Ishikawa (cell line): ENCODE data around the gene TMEM131.

Source experiments
- CEBPB ChIP-seq: IDR thresholded peaks from 2 replicates; pipeline ENCODE4 v1.6.1; 2012
- CREB1 ChIP-seq: IDR thresholded peaks from 2 replicates; pipeline ENCODE4 v1.6.1; 2012; ENCODE audit warnings: low read depth
- EGR1 ChIP-seq: IDR thresholded peaks from 2 replicates; pipeline ENCODE4 v1.6.1; 2012
- NFIC ChIP-seq: IDR thresholded peaks from 2 replicates; pipeline ENCODE4 v1.6.1; 2012
- RAD21 ChIP-seq: IDR thresholded peaks from 2 replicates; pipeline ENCODE4 v1.6.1; 2012; ENCODE audit warnings: low read depth
- YY1 ChIP-seq: IDR thresholded peaks from 2 replicates; pipeline ENCODE4 v1.6.1; 2012; ENCODE audit warnings: low read depth
- TF ChIP-seq, protein P1 (sequence below): IDR thresholded peaks from 2 replicates; pipeline ENCODE4 v1.6.1; 2012; ENCODE audit warnings: low read depth, mild to moderate bottlenecking

DNA sequence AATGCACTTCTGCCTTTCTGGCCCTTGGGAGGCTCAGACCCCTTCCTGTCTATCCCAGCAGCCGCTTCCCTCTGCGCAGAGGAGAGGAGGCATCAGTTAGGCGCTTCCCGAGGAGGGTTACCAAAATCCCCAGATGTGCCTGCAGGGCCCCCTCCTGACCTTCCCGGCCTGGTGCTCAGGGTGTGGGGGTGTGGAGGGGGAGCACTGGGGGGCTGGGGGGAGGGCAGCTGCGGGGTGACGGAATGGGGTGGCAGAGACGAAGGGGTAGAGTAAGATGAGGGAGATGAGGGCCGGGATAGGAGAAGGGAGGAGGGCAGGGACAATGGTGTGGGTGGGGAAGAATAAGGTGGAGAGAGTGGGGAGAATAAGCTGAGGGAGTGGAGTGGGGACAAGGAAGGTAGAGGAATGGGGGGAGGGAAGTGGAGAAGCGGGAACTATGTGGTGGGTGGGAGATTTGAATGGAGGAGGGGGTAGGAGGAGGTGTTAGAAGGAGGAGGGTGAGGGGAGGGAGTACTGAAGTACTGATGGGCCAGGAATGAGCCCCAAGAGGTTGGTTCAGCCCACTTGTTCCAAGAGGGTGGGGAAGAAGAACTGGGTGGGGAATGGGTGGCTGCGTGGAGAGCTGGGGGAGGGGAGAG, 288.9 kb downstream of the TMEM131 start:
- TF ChIP-seq CEBPB (no peak), CREB1 (no peak), NFIC (no peak), RAD21 (no peak), YY1 (no peak), EGR1 (no peak)
- TF ChIP-seq, protein P1, sequence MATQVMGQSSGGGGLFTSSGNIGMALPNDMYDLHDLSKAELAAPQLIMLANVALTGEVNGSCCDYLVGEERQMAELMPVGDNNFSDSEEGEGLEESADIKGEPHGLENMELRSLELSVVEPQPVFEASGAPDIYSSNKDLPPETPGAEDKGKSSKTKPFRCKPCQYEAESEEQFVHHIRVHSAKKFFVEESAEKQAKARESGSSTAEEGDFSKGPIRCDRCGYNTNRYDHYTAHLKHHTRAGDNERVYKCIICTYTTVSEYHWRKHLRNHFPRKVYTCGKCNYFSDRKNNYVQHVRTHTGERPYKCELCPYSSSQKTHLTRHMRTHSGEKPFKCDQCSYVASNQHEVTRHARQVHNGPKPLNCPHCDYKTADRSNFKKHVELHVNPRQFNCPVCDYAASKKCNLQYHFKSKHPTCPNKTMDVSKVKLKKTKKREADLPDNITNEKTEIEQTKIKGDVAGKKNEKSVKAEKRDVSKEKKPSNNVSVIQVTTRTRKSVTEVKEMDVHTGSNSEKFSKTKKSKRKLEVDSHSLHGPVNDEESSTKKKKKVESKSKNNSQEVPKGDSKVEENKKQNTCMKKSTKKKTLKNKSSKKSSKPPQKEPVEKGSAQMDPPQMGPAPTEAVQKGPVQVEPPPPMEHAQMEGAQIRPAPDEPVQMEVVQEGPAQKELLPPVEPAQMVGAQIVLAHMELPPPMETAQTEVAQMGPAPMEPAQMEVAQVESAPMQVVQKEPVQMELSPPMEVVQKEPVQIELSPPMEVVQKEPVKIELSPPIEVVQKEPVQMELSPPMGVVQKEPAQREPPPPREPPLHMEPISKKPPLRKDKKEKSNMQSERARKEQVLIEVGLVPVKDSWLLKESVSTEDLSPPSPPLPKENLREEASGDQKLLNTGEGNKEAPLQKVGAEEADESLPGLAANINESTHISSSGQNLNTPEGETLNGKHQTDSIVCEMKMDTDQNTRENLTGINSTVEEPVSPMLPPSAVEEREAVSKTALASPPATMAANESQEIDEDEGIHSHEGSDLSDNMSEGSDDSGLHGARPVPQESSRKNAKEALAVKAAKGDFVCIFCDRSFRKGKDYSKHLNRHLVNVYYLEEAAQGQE, result no peak
